IMR-90 (cell line): ENCODE data around the gene DUSP8. TPM values are rescaled to one million over a fixed set of nuclear protein-coding genes. Genes with fewer than 3 reads are reported as not detected.

ENCODE experiments used
- ATAC-seq: fragments of 200-7000 bp; cut with Tn5 transposase; 2 replicates; pipeline ENCODE4 v1.9.1; 2020; ENCODE audit warnings: low read depth, mild to moderate bottlenecking, moderate library complexity
- BruUV-seq: library from RNA; stranded (reverse); fragments of 400-500 nt; replicated peaks from 2 replicates; lab custom pipeline; 2021; lab: Mats Ljungman, UMichigan
- CTCF ChIA-PET: fragments of 300-600 bp; formaldehyde crosslinking; extraction: SDS; loops from one replicate; lab custom pipeline; 2021; ENCODE audit warnings: antibody characterized with exemption; lab: Yijun Ruan, JAX
- POLR2A ChIA-PET: fragments of 300-600 bp; sonication (Branson Sonifier 250); formaldehyde crosslinking; loops from one replicate; lab custom pipeline; 2022; ENCODE audit warnings: antibody characterized with exemption; ENCODE audit not compliant: unreplicated experiment; lab: Charles Lee
- DNase-seq: peaks from one replicate; pipeline ENCODE4 v3.0.0; 2013
- H2AFZ ChIP-seq: replicated peaks from 2 replicates; pipeline ENCODE3; 2013; ENCODE audit warnings: low read length, mild to moderate bottlenecking; ENCODE audit not compliant: poor library complexity
- H2AK5ac ChIP-seq: 2 replicates; pipeline ENCODE4 v1.6.1; 2013; ENCODE audit warnings: low read depth, low read length, inconsistent platforms
- H2AK9ac ChIP-seq: replicated peaks from 2 replicates; pipeline ENCODE3; 2013; ENCODE audit warnings: mild to moderate bottlenecking, low read depth, low read length, moderate library complexity; ENCODE audit not compliant: poor library complexity
- H2BK120ac ChIP-seq: 2 replicates; pipeline ENCODE4 v1.6.1; 2013; ENCODE audit warnings: low read depth, low read length, inconsistent platforms
- H2BK15ac ChIP-seq: 3 replicates; pipeline ENCODE4 v1.6.1; 2013; ENCODE audit warnings: low read depth, low read length, inconsistent platforms
- H2BK20ac ChIP-seq: 2 replicates; pipeline ENCODE4 v1.6.1; 2013; ENCODE audit warnings: low read depth, mild to moderate bottlenecking, inconsistent platforms, low read length, moderate library complexity
- H2BK5ac ChIP-seq: 2 replicates; pipeline ENCODE4 v1.6.1; 2013; ENCODE audit warnings: mild to moderate bottlenecking, low read depth, low read length, inconsistent platforms; ENCODE audit not compliant: poor library complexity, severe bottlenecking
- H3K14ac ChIP-seq: replicated peaks from 2 replicates; pipeline ENCODE4 v1.6.1; 2013; ENCODE audit warnings: low read depth, low read length, inconsistent platforms
- H3K18ac ChIP-seq: 2 replicates; pipeline ENCODE4 v1.6.1; 2013; ENCODE audit warnings: low read depth, low read length, control low read depth
- H3K23ac ChIP-seq: 2 replicates; pipeline ENCODE4 v1.6.1; 2013; ENCODE audit warnings: low read depth, low read length, inconsistent platforms
- H3K27ac ChIP-seq: 2 replicates; pipeline ENCODE4 v1.5.1; 2013; ENCODE audit warnings: mild to moderate bottlenecking, control low read depth, low read length; ENCODE audit not compliant: insufficient read depth
- H3K27me3 ChIP-seq: 2 replicates; pipeline ENCODE4 v1.6.1; 2013; ENCODE audit warnings: low read length; ENCODE audit not compliant: control insufficient read depth, insufficient read depth
- H3K36me3 ChIP-seq: 2 replicates; pipeline ENCODE4 v1.6.1; 2013; ENCODE audit warnings: low read length, mixed read lengths; ENCODE audit not compliant: control insufficient read depth, insufficient read depth
- H3K4ac ChIP-seq: 2 replicates; pipeline ENCODE4 v1.6.1; 2013; ENCODE audit warnings: low read depth, low read length, inconsistent platforms
- H3K4me1 ChIP-seq: 2 replicates; pipeline ENCODE4 v1.6.1; 2013; ENCODE audit warnings: low read length, mixed read lengths; ENCODE audit not compliant: control insufficient read depth, insufficient read depth
- H3K4me2 ChIP-seq: 2 replicates; pipeline ENCODE4 v1.6.1; 2013; ENCODE audit warnings: low read depth, mild to moderate bottlenecking, control low read depth, low read length, moderate library complexity
- H3K4me3 ChIP-seq: 2 replicates; pipeline ENCODE4 v1.5.1; 2013; ENCODE audit warnings: low read depth, mild to moderate bottlenecking, control low read depth, low read length, moderate library complexity; ENCODE audit not compliant: insufficient read depth
- H3K56ac ChIP-seq: 2 replicates; pipeline ENCODE4 v1.6.1; 2013; ENCODE audit warnings: low read length, inconsistent platforms; ENCODE audit not compliant: insufficient read depth; ENCODE audit errors: extremely low read depth
- H3K79me1 ChIP-seq, 2 experiments: 2 replicates each; pipeline ENCODE4 v1.6.1; 2013; ENCODE audit warnings: low read length in 2 of 2, inconsistent platforms in 1 of 2, low read depth in 1 of 2
- H3K9ac ChIP-seq: 2 replicates; pipeline ENCODE4 v1.6.1; 2013; ENCODE audit warnings: low read depth, low read length, control low read depth
- H3K9me1 ChIP-seq: 2 replicates; pipeline ENCODE4 v1.6.1; 2013; ENCODE audit warnings: low read length, inconsistent platforms; ENCODE audit not compliant: insufficient read depth
- H3K9me3 ChIP-seq: 2 replicates; pipeline ENCODE4 v1.6.1; 2013; ENCODE audit warnings: low read length; ENCODE audit not compliant: control insufficient read depth, insufficient read depth
- H4K20me1 ChIP-seq: 2 replicates; pipeline ENCODE4 v1.6.1; 2013; ENCODE audit warnings: low read length, inconsistent platforms; ENCODE audit not compliant: insufficient read depth
- H4K5ac ChIP-seq: 2 replicates; pipeline ENCODE4 v1.6.1; 2013; ENCODE audit warnings: mild to moderate bottlenecking, low read depth, low read length, control low read depth
- H4K8ac ChIP-seq, 2 experiments: 2 replicates each; pipeline ENCODE4 v1.6.1; 2013; ENCODE audit warnings: low read depth in 2 of 2, low read length in 2 of 2, control low read depth in 1 of 2, inconsistent platforms in 1 of 2
- H4K91ac ChIP-seq: 2 replicates; pipeline ENCODE4 v1.6.1; 2013; ENCODE audit warnings: low read depth, low read length, inconsistent platforms; ENCODE audit not compliant: insufficient read depth
- CEBPB ChIP-seq: IDR thresholded peaks from 2 replicates; pipeline ENCODE4 v1.6.1; 2012; ENCODE audit warnings: low read depth, low read length, improper control_type of control experiment
- CHD1 ChIP-seq: IDR thresholded peaks from 2 replicates; pipeline ENCODE4 v1.6.1; 2012; ENCODE audit warnings: low read depth, low read length, improper control_type of control experiment
- MXI1 ChIP-seq: IDR thresholded peaks from 2 replicates; pipeline ENCODE4 v1.6.1; 2012; ENCODE audit warnings: low read depth, mild to moderate bottlenecking, low read length, moderate library complexity, borderline replicate concordance
- RAD21 ChIP-seq: IDR thresholded peaks from 2 replicates; pipeline ENCODE4 v1.6.1; 2012; ENCODE audit warnings: low read length, improper control_type of control experiment
- WGBS, 2 experiments: methylation state at CpG; one replicate each; pipeline versions ENCODE4 v1.1.5 to v1.1.7; 2013; ENCODE audit warnings: missing lambda C conversion rate in 2 of 2; ENCODE audit not compliant: insufficient read length in 1 of 2; ENCODE audit errors: extremely low coverage in 2 of 2; 5-methylcytosine and 5-hydroxymethylcytosine counted together
- dilution Hi-C: fragments of 300-500 bp; cut with HindIII; formaldehyde crosslinking; loops from one replicate; pipeline ENCODE4 v1.14.3; 2018; ENCODE audit warnings: low sequenced_read_pairs; ENCODE audit not compliant: unreplicated experiment
- in situ Hi-C: fragments of 300-500 bp; cut with MboI; formaldehyde crosslinking; loops from 3 replicates; pipeline ENCODE4 v1.14.3; 2019; ENCODE audit warnings: low sequenced_read_pairs, inconsistent platforms, mixed read lengths
- intact Hi-C: fragments of 100-400 bp; cut with micrococcal nuclease; formaldehyde crosslinking; loops from 2 replicates; pipeline ENCODE4 v1.10.0; 2022
- polyA plus RNA-seq, 3 experiments: library from polyadenylated mRNA; depleted of rRNA; stranded (reverse); fragments of >200 nt; gene quantifications; 2 replicates each; pipeline ENCODE4 v1.2.3, GENCODE V29; 2012; ENCODE audit warnings: low replicate concordance in 1 of 3
- total RNA-seq: library from RNA; depleted of rRNA; stranded (reverse); fragments of >200 nt; gene quantifications from 2 replicates; pipeline ENCODE4 v1.2.3, GENCODE V29; 2012
- TF ChIP-seq, protein P1 (sequence below): fragments of 150-350 bp; IDR thresholded peaks from 2 replicates; pipeline ENCODE4 v1.6.1; 2016; ENCODE audit warnings: low read depth, mild to moderate bottlenecking, low read length, moderate library complexity, borderline replicate concordance
- TF ChIP-seq, protein P2 (sequence below): conservative IDR thresholded peaks from 2 replicates; pipeline ENCODE4 v1.5.1; 2012; ENCODE audit warnings: mild to moderate bottlenecking, low read depth, low read length, improper control_type of control experiment

The DUSP8 gene
- total and polyA plus RNA-seq, 2 of the 4 experiments (the other 2 are of a cell fraction) = 0.72 to 4.2 TPM

DNA sequence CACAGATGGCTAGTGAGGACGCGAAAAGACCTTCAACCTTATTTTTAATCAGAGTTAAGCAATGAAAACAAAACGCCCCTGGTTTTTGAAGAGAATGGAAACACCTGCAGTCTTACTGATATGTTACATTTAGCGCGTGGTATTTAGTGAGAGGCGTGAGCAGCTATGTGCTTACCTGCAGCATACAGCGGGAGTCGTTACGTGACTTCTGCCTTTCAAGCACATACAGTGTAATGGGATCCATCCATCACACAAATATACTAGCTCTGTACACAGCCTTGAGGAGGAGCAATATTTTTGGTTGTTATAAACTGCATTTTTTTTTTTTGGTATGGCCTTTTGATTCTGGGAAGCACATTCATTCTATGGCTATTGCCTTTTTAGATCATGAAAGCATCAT, 20.6 kb upstream of the DUSP8 start:
- H3K27me3 ChIP-seq = peaks cover 48% of the 10 kb centered on the region
- no peak overlapping the region for H2BK5ac ChIP-seq
- no peak overlapping the region for H2BK15ac ChIP-seq
- no peak overlapping the region for H2AK9ac ChIP-seq
- no peaks in the 10 kb centered on the region for H3K9me1 ChIP-seq
- ChIA-PET POLR2A (no interaction called here), CTCF (interaction anchor here (0.6 to 0.8 kb wide), 2 partner anchors 13 to 46 kb away, joined by 4 to 7 read pairs; no protein-coding TSS in a partner anchor)
- no peak overlapping the region for H2BK120ac ChIP-seq
- H3K9ac ChIP-seq = no peak overlapping the region
- no peak overlapping the region for H4K8ac ChIP-seq
- H3K4ac ChIP-seq = no peak overlapping the region
- TF ChIP-seq, protein P1, sequence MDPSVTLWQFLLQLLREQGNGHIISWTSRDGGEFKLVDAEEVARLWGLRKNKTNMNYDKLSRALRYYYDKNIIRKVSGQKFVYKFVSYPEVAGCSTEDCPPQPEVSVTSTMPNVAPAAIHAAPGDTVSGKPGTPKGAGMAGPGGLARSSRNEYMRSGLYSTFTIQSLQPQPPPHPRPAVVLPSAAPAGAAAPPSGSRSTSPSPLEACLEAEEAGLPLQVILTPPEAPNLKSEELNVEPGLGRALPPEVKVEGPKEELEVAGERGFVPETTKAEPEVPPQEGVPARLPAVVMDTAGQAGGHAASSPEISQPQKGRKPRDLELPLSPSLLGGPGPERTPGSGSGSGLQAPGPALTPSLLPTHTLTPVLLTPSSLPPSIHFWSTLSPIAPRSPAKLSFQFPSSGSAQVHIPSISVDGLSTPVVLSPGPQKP = no peak
- no peak for TF ChIP-seq MXI1
- no peak for TF ChIP-seq CHD1
- no peak for TF ChIP-seq CEBPB
- TF ChIP-seq, protein P2, sequence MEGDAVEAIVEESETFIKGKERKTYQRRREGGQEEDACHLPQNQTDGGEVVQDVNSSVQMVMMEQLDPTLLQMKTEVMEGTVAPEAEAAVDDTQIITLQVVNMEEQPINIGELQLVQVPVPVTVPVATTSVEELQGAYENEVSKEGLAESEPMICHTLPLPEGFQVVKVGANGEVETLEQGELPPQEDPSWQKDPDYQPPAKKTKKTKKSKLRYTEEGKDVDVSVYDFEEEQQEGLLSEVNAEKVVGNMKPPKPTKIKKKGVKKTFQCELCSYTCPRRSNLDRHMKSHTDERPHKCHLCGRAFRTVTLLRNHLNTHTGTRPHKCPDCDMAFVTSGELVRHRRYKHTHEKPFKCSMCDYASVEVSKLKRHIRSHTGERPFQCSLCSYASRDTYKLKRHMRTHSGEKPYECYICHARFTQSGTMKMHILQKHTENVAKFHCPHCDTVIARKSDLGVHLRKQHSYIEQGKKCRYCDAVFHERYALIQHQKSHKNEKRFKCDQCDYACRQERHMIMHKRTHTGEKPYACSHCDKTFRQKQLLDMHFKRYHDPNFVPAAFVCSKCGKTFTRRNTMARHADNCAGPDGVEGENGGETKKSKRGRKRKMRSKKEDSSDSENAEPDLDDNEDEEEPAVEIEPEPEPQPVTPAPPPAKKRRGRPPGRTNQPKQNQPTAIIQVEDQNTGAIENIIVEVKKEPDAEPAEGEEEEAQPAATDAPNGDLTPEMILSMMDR = no peak
- TF ChIP-seq RAD21 = no peak
- no peak overlapping the region for H3K27ac ChIP-seq
- no peaks in the 10 kb centered on the region for H3K9me3 ChIP-seq
- no peaks in the 10 kb centered on the region for H4K20me1 ChIP-seq
- BruUV-seq = no TSS peak
- H3K4me1 ChIP-seq = no peaks in the 10 kb centered on the region
- H3K56ac ChIP-seq = no peak overlapping the region
- H3K14ac ChIP-seq = no peak overlapping the region
- no peak overlapping the region for H2AK5ac ChIP-seq
- ATAC-seq (no peak), DNase-seq (no peak)
- H2BK20ac ChIP-seq = no peak overlapping the region
- intact Hi-C loops = no loop called here
- H3K4me3 ChIP-seq = no peak overlapping the region
- H4K91ac ChIP-seq = no peak overlapping the region
- H2AFZ ChIP-seq = no peak overlapping the region
- H3K36me3 ChIP-seq = no peaks in the 10 kb centered on the region
- dilution Hi-C loops = no loop called here
- H4K5ac ChIP-seq = no peak overlapping the region
- H3K79me1 ChIP-seq = no peaks in the 10 kb centered on the region
- H3K23ac ChIP-seq = no peak overlapping the region
- H3K18ac ChIP-seq = no peak overlapping the region
- WGBS, 2 experiments = no CpG with 5 or more reads among the region's 9 CpGs
- in situ Hi-C loops = no loop called here
- no peak overlapping the region for H3K4me2 ChIP-seq
